ENCODE data around the gene SPON1.

GRCh38 chr11:14186046-14186775 is 223.7 kb downstream of the SPON1 start:
- TF ChIP-seq SP1 (IDR thresholded peaks at IDR 0.05): no peak
- TF ChIP-seq LEF1 (IDR thresholded peaks at IDR 0.05; ENCODE audit: borderline replicate concordance): no peak
- no peak for TF ChIP-seq TARDBP (IDR thresholded peaks at IDR 0.05)
- TF ChIP-seq ARNT (IDR thresholded peaks at IDR 0.05): no peak
- TF ChIP-seq BHLHE40 (IDR thresholded peaks at IDR 0.05; ENCODE audit: borderline replicate concordance): no peak
- no peak for TF ChIP-seq PKNOX1 (IDR thresholded peaks at IDR 0.05)
- no peak for TF ChIP-seq L3MBTL2 (conservative IDR thresholded peaks at IDR 0.05)
- no peak for TF ChIP-seq FOXK2 (IDR thresholded peaks at IDR 0.05)
- no peak for TF ChIP-seq ZNF384 (IDR thresholded peaks at IDR 0.05)
- TF ChIP-seq FOXM1 (IDR thresholded peaks at IDR 0.05; ENCODE audit: borderline replicate concordance): no peak
